Retinal pigment epithelial cell (primary cell): Measurements from ENCODE around the gene PIP4K2B.
"Not testable (repeated sequence)": the region's sequence is repeated elsewhere in the genome, so short reads cannot be mapped to it uniquely, and the experiment has no call there.

ENCODE experiments used
- DNase-seq: peaks from one replicate; pipeline ENCODE4 v3.0.0-alpha.2; 2010; ENCODE audit warnings: low read depth
- H3K4me3 ChIP-seq: 2 replicates; pipeline ENCODE4 v1.5.1; 2011; ENCODE audit warnings: mild to moderate bottlenecking, low read length, control low read depth, moderate library complexity
- CTCF ChIP-seq: conservative IDR thresholded peaks from 2 replicates; pipeline ENCODE4 v1.5.1; 2011; ENCODE audit warnings: low read depth, low read length, control low read depth, inconsistent platforms

PIP4K2B gene

DNA sequence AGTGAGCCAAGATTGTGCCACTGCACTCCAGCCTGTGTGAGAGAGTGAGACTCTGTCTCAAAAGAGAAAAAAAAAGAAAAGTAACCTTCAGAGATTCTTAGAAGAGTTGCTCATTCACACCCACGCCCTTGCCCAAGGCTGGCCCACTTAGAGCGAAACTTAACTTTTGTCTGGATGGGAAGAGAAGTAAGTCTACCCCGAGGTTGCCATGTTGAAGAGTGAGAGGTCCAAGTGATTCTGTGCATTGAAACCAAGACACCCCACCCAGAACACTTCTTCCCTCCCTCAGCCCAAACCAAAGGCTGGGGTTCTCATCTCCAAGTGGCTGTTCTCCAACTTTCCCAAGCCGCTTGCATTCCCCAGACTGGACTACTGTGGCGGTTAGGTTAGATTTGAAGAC, 71.6 kb downstream of the PIP4K2B start:
- no peak for DNase-seq

DNA sequence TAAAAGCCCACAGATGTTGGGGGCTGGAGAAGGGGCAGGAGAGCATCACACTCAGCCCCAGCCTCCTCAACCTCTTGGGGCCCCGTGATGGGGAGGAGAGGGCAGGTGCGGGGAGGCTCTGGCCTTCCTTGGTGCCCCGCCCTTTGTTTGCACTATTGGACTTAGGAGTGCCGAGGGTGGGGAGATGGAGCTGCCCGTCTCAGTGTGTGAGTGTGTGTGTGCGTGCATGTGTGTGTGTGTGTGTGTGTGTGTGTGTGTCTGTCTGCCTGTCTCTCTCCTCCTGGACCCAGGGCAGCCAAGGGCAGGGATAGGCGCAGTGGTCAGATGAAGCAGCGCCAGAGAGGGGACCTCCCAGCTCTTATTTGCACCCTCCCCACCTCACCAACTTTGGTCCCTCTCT, 73.2 kb downstream of the PIP4K2B start:
- not testable (repeated sequence) for H3K4me3 ChIP-seq, DNase-seq

More for the DNA sequence above, 71.6 kb downstream of the PIP4K2B start:
- H3K4me3 ChIP-seq: no peak overlapping the region
- no peak for TF ChIP-seq CTCF

DNA sequence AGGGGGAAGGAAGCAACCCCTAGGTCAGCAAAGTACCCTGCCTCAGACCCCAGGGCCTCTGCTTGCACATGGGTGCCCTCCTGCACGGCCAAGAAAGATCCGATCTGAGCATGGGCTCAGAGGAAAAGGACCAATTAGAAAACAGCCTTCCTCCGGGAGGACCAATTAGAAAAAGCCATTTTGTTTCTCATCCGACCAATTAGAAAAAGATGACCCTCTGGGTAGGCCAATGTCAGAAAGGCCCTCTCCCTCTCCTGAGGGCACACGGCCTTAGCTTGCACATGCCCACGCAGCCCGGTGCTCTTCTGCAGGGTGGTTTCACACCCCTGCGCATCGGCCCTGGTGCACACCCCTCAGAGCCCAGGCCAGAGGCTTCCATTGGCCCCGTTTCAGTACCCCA, 74.3 kb downstream of the PIP4K2B start:
- no peak overlapping the region for H3K4me3 ChIP-seq
- no peak for DNase-seq
- no peak for TF ChIP-seq CTCF

DNA sequence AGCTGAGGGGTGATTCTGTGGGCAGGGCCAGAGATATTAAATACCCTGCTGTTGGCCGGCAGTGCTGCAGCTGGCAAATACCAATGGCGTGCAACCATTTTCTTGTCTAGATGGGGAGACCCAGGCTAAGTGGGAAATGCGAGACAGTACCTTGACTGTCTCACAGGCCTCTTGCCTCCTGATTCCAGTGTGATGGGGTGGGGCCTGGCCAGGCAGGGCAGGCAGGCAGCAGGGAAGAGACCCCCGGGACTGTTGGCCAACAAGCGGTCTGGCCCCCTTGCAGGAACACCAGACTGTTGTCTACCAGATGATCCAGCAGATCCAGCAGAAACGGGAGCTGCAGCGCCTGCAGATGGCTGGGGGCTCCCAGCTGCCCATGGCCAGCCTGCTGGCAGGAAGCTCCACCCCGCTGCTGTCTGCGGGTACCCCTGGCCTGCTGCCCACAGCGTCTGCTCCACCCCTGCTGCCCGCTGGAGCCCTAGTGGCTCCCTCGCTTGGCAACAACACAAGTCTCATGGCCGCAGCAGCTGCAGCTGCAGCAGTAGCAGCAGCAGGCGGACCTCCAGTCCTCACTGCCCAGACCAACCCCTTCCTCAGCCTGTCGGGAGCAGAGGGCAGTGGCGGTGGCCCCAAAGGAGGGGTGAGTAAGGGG, 74.9 kb downstream of the PIP4K2B start:
- H3K4me3 ChIP-seq: no peak overlapping the region
- DNase-seq: no peak
- TF ChIP-seq CTCF: no peak

- no peak overlapping the region for H3K4me3 ChIP-seq
- TF ChIP-seq CTCF: no peak
- no peak for DNase-seq
These were observed 77.6 kb downstream of the PIP4K2B start for GRCh38 chr17:38721802-38722201.

GRCh38 chr17:38720941-38721340, 78.4 kb downstream of the PIP4K2B start:
- no peak for TF ChIP-seq CTCF
- DNase-seq: no peak
- no peak overlapping the region for H3K4me3 ChIP-seq

GRCh38 chr17:38719943-38720641, 79.3 kb downstream of the PIP4K2B start:
- TF ChIP-seq CTCF: no peak
- DNase-seq: no peak
- no peak overlapping the region for H3K4me3 ChIP-seq
